NCI-H460 (cell line): Measurements from ENCODE around the gene NCR1. TPM values are rescaled to one million over a fixed set of nuclear protein-coding genes. Genes with fewer than 3 reads are reported as not detected.

Source experiments
- small RNA-seq, 2 experiments: library from RNA; depleted of rRNA; stranded (forward); fragments of <200 nt; gene quantifications; one replicate each; pipeline ENCODE3, GENCODE V24; 2014
- total RNA-seq: library from RNA; depleted of rRNA; stranded (reverse); fragments of >200 nt; shearing (Covaris generic); gene quantifications from 2 replicates; pipeline ENCODE4 v1.2.3, GENCODE V29; 2014; rRNA removed

NCR1 gene
- total RNA-seq, 1 experiment from 2014 or later: not detected

Small RNA genes within 50 kb of the gene (small RNA-seq; reads per million reads assigned to genes)
- gene AC011476.8 (0 reads per million in 2 experiments), gene RNU6-222P (0 to 0.06 reads per million in 2 experiments)

Other genes with a start within 250 kb of the NCR1 start
- not detected in 2 replicates for gene LILRB4, start 243.2 kb upstream of the NCR1 start, total RNA-seq
- not detected in 2 replicates for gene KIR3DL3, start 181.7 kb upstream of the NCR1 start, total RNA-seq
- gene KIR2DL3, start 167.6 kb upstream of the NCR1 start, total RNA-seq: not detected in 2 replicates
- gene KIR2DL1, start 136.4 kb upstream of the NCR1 start, total RNA-seq: not detected in 2 replicates
- not detected in 2 replicates for gene KIR2DL4, start 102.5 kb upstream of the NCR1 start, total RNA-seq
- gene KIR3DL1, start 89.7 kb upstream of the NCR1 start, total RNA-seq: not detected in 2 replicates
- gene KIR2DS4, start 73.5 kb upstream of the NCR1 start, total RNA-seq: not detected in 2 replicates
- gene KIR3DL2, start 55.7 kb upstream of the NCR1 start, total RNA-seq: not detected in 2 replicates
- gene FCAR, start 31.9 kb upstream of the NCR1 start, total RNA-seq: not detected in 2 replicates
- gene NLRP7, start 41.4 kb downstream of the NCR1 start, total RNA-seq: not detected in 2 replicates
- gene NLRP2, start 60.2 kb downstream of the NCR1 start, total RNA-seq: not detected in 2 replicates
- gene GP6, start 132.1 kb downstream of the NCR1 start, total RNA-seq: 0.17 TPM in 1 of 2 replicates, not detected in the other
- 12.2 and 14.1 TPM in 2 replicates for gene RDH13, start 157.0 kb downstream of the NCR1 start, total RNA-seq
- 3.9 and 5.4 TPM in 2 replicates for gene EPS8L1, start 169.7 kb downstream of the NCR1 start, total RNA-seq
- gene PPP1R12C, start 211.5 kb downstream of the NCR1 start, total RNA-seq: 22.2 and 25.0 TPM in 2 replicates
- 18.6 and 25.1 TPM in 2 replicates for gene TNNT1, start 243.1 kb downstream of the NCR1 start, total RNA-seq